Small intestine (tissue), 7 donors: Measurements from ENCODE around the gene ATG16L1. TPM values are rescaled to one million over a fixed set of nuclear protein-coding genes. Genes with fewer than 3 reads are reported as not detected.

Experiments used
- DNase-seq, 2 donors: peaks; one replicate each; pipeline versions ENCODE4 v3.0.0 to v3.0.0-alpha.2; 2013
- FAIRE-seq: peaks from 2 replicates; lab custom pipeline; 2012; peaks lifted over from hg19 to GRCh38; lab: Jason Lieb, UNC
- H3K27ac ChIP-seq, 3 donors: one replicate each; pipeline ENCODE4 v1.5.1; 2013; ENCODE audit warnings: low read length in 2 of 3, mild to moderate bottlenecking in 2 of 3, control low read depth in 1 of 3, inconsistent platforms in 1 of 3, low read depth in 1 of 3, moderate library complexity in 1 of 3
- H3K27me3 ChIP-seq, 3 donors: one replicate each; pipeline ENCODE4 v1.6.1; 2013; ENCODE audit warnings: low read length in 3 of 3, inconsistent platforms in 1 of 3; ENCODE audit not compliant: control insufficient read depth in 3 of 3, insufficient read depth in 3 of 3
- H3K36me3 ChIP-seq, 3 donors: one replicate each; pipeline ENCODE4 v1.6.1; 2013; ENCODE audit warnings: low read length in 3 of 3, inconsistent platforms in 1 of 3, low read depth in 1 of 3, mild to moderate bottlenecking in 1 of 3, moderate library complexity in 1 of 3; ENCODE audit not compliant: control insufficient read depth in 3 of 3, insufficient read depth in 2 of 3
- H3K4me1 ChIP-seq, 3 donors: one replicate each; pipeline ENCODE4 v1.6.1; 2013; ENCODE audit warnings: low read length in 2 of 3, inconsistent platforms in 1 of 3, low read depth in 1 of 3, mild to moderate bottlenecking in 1 of 3, moderate library complexity in 1 of 3; ENCODE audit not compliant: control insufficient read depth in 3 of 3, insufficient read depth in 2 of 3
- H3K4me3 ChIP-seq, 3 donors: one replicate each; pipeline ENCODE4 v1.5.1; 2013; ENCODE audit warnings: low read length in 3 of 3, control low read depth in 1 of 3, inconsistent platforms in 1 of 3, low read depth in 1 of 3, mild to moderate bottlenecking in 1 of 3, moderate library complexity in 1 of 3
- H3K9me3 ChIP-seq, 2 donors: one replicate each; pipeline ENCODE4 v1.6.1; 2013; ENCODE audit warnings: low read depth in 1 of 2, low read length in 1 of 2; ENCODE audit not compliant: control insufficient read depth in 2 of 2, insufficient read depth in 1 of 2
- WGBS, 3 donors: extraction: QIAGEN DNeasy Blood & Tissue Kit; methylation state at CpG; one replicate each; pipeline ENCODE4 v1.1.7; 2013; 5-methylcytosine and 5-hydroxymethylcytosine counted together
- polyA plus RNA-seq, 4 donors: library from polyadenylated mRNA; stranded (reverse) in 3 of 4; unstranded in 1 of 4; fragments of 200-250 nt in 3 of 4; fragments of 120-200 nt in 1 of 4; gene quantifications; one replicate each; pipeline versions ENCODE4 v1.2.1 to v1.2.3, GENCODE V29; 2013
- donor health status: healthy with polysubstance abuse.
- donor health status: control.
- donor health status: control.
- donor health status: Bipolar disorder and iron deficiency.
- donor health status: healthy.

Gene ATG16L1
- polyA plus RNA-seq, 4 donors, result 14.6 to 21.4 (median 17.5) TPM

- Histone ChIP-seq H3K4me1 (peaks cover 2 to 8% (median 7%) of the 10 kb centered on the region in 3 donors), H3K9me3 (no peaks in the 10 kb centered on the region), H3K27ac (no peak overlapping the region), H3K27me3 (no peaks in the 10 kb centered on the region), H3K4me3 (no peak overlapping the region), H3K36me3 (peaks cover 4 to 28% (median 6%) of the 10 kb centered on the region in 3 donors)
- DNase-seq (no peak), FAIRE-seq (no peak)
- WGBS, 3 donors, result 84 to 88% (median 86%) methylated on average over 4 of the region's 4 CpGs
These were observed 4.6 kb downstream of the ATG16L1 start for GRCh38 chr2:233256048-233256447.

- DNase-seq (no peak), FAIRE-seq (no peak)
- Histone ChIP-seq H3K27ac (no peak overlapping the region), H3K27me3 (no peaks in the 10 kb centered on the region), H3K36me3 (peaks cover 14 to 41% (median 15%) of the 10 kb centered on the region in 3 donors), H3K4me3 (no peak overlapping the region), H3K9me3 (no peaks in the 10 kb centered on the region), H3K4me1 (peaks cover 0 to 2% (median 2%) of the 10 kb centered on the region in 3 donors)
- WGBS, 3 donors, result 94 to 95% (median 95%) methylated on average over 2 of the region's 2 CpGs
These were observed 6.7 kb downstream of the ATG16L1 start for GRCh38 chr2:233258211-233258610.

GRCh38 chr2:233259730-233260129 lies 8.3 kb downstream of the ATG16L1 start:
- 77 to 89% (median 87%) methylated on average over 1 of the region's 1 CpG for WGBS, 3 donors
- Histone ChIP-seq H3K9me3 (no peaks in the 10 kb centered on the region), H3K4me1 (no peaks in the 10 kb centered on the region), H3K36me3 (peaks cover 20 to 53% (median 26%) of the 10 kb centered on the region in 3 donors), H3K4me3 (no peak overlapping the region), H3K27ac (no peak overlapping the region), H3K27me3 (no peaks in the 10 kb centered on the region)
- no peak for FAIRE-seq
- no peak for DNase-seq

GRCh38 chr2:233260661-233261060 lies 9.2 kb downstream of the ATG16L1 start:
- Histone ChIP-seq H3K4me3 (no peak overlapping the region), H3K27me3 (no peaks in the 10 kb centered on the region), H3K9me3 (no peaks in the 10 kb centered on the region), H3K36me3 (peaks cover 24 to 58% (median 30%) of the 10 kb centered on the region in 3 donors), H3K27ac (no peak overlapping the region), H3K4me1 (no peaks in the 10 kb centered on the region)
- WGBS, 3 donors, result 92 to 94% (median 92%) methylated on average over 5 of the region's 5 CpGs
- DNase-seq, result no peak
- no peak for FAIRE-seq

- Histone ChIP-seq H3K27ac (no peak overlapping the region), H3K36me3 (peaks cover 30 to 61% (median 30%) of the 10 kb centered on the region in 3 donors), H3K9me3 (no peaks in the 10 kb centered on the region), H3K4me3 (no peak overlapping the region), H3K4me1 (no peaks in the 10 kb centered on the region), H3K27me3 (no peaks in the 10 kb centered on the region)
- no peak for DNase-seq
- FAIRE-seq, result no peak
- 83 to 87% (median 86%) methylated on average over 9 of the region's 9 CpGs for WGBS, 3 donors
These were observed 10.5 kb downstream of the ATG16L1 start for GRCh38 chr2:233261819-233262555.

- no peak for DNase-seq
- no peak for FAIRE-seq
- peaks cover 30 to 62% (median 31%) of the 10 kb centered on the region in 3 donors for H3K36me3 ChIP-seq
- H3K4me3 ChIP-seq, result no peak overlapping the region
- H3K4me1 ChIP-seq, result no peaks in the 10 kb centered on the region
- no peaks in the 10 kb centered on the region for H3K9me3 ChIP-seq
- 91 to 94% (median 92%) methylated on average over 5 of the region's 5 CpGs for WGBS, 3 donors
- H3K27me3 ChIP-seq, result no peaks in the 10 kb centered on the region
- no peak overlapping the region for H3K27ac ChIP-seq
These were observed 11.1 kb downstream of the ATG16L1 start for GRCh38 chr2:233262562-233262961.

GRCh38 chr2:233263045-233263570 lies 11.6 kb downstream of the ATG16L1 start:
- Histone ChIP-seq H3K27ac (no peak overlapping the region), H3K4me1 (no peaks in the 10 kb centered on the region), H3K4me3 (no peak overlapping the region), H3K9me3 (no peaks in the 10 kb centered on the region), H3K27me3 (no peaks in the 10 kb centered on the region), H3K36me3 (peaks cover 29 to 65% (median 34%) of the 10 kb centered on the region in 3 donors)
- DNase-seq (no peak), FAIRE-seq (no peak)
- WGBS, 3 donors, result 92 to 96% (median 93%) methylated on average over 6 of the region's 6 CpGs

GRCh38 chr2:233264667-233265066 lies 13.2 kb downstream of the ATG16L1 start:
- H3K27me3 ChIP-seq, result no peaks in the 10 kb centered on the region
- FAIRE-seq (no peak), DNase-seq (no peak)
- H3K36me3 ChIP-seq, result peaks cover 27 to 55% (median 33%) of the 10 kb centered on the region in 3 donors
- WGBS, 3 donors, result 87 to 93% (median 90%) methylated on average over 8 of the region's 8 CpGs
- no peaks in the 10 kb centered on the region for H3K9me3 ChIP-seq
- H3K27ac ChIP-seq, result no peak overlapping the region
- H3K4me3 ChIP-seq, result no peak overlapping the region
- no peaks in the 10 kb centered on the region for H3K4me1 ChIP-seq
